HepG2 (cell line): Measurements from ENCODE around the gene SPATA25.

ENCODE experiments used
- MTF2 ChIP-seq: sonication (generic); formaldehyde crosslinking; IDR thresholded peaks from 2 replicates; pipeline ENCODE4 v1.5.0; 2020; ENCODE audit warnings: missing genetic modification reagents, borderline replicate concordance
- TF ChIP-seq, protein P1 (sequence below): sonication (generic); formaldehyde crosslinking; IDR thresholded peaks from 2 replicates; pipeline ENCODE4 v1.4.0; 2020; ENCODE audit warnings: missing genetic modification reagents, borderline replicate concordance

DNA sequence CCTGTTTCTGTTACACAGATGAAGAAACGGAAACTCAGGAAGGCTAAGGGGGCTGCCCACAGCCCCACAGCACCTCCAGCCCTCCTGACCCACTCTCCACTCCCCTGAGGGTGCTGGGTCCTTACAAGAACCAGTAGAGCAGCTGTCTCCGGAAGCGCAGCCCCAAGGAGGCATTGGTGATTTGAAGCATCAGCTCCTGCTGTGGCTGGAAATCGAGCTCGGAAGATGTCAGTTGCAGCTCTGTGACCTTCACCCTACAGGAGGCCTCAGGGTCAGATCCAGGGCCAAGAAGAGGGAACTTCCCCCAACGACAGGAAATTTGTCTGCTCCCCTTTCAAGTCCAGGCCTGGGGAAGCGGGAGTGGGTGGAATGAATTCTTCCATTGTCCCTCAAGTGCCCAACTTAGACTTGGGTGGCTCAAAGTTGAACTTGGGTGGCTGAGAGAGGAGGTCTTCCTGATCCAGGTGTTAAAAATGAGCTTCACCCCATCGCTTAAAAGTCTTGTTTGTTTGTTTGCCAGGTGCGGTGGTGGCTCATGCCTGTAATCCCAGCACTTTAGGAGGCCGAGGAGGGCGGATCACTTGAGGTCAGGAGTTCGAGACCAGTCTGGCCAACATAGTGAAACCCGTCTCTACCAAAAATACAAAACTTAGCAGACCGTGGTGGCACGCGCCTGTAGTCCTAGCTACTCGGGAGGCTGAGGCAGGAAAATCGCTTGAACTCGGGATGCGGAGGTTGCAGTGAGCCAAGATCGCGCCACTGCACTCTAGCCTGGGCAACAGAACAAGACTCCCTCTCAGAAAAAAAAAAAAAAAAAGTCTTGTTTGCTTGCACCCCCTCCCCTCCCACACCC, 22.6 kb upstream of the SPATA25 start:
- TF ChIP-seq, protein P1, sequence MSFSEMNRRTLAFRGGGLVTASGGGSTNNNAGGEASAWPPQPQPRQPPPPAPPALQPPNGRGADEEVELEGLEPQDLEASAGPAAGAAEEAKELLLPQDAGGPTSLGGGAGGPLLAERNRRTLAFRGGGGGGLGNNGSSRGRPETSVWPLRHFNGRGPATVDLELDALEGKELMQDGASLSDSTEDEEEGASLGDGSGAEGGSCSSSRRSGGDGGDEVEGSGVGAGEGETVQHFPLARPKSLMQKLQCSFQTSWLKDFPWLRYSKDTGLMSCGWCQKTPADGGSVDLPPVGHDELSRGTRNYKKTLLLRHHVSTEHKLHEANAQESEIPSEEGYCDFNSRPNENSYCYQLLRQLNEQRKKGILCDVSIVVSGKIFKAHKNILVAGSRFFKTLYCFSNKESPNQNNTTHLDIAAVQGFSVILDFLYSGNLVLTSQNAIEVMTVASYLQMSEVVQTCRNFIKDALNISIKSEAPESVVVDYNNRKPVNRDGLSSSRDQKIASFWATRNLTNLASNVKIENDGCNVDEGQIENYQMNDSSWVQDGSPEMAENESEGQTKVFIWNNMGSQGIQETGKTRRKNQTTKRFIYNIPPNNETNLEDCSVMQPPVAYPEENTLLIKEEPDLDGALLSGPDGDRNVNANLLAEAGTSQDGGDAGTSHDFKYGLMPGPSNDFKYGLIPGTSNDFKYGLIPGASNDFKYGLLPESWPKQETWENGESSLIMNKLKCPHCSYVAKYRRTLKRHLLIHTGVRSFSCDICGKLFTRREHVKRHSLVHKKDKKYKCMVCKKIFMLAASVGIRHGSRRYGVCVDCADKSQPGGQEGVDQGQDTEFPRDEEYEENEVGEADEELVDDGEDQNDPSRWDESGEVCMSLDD = no peak
- no peak for TF ChIP-seq MTF2 (CRISPR knock-in tag)
